DMS79 (cell line): ENCODE measurements around the gene LDHD.

Source experiments
- DNase-seq: peaks from one replicate; lab custom pipeline; 2025; lab: John Stamatoyannopoulos, UW

The LDHD gene

GRCh38 chr16:75079346-75079926 is 37.1 kb downstream of the LDHD start:
- no peak for DNase-seq

GRCh38 chr16:75078886-75079285 is 37.7 kb downstream of the LDHD start:
- DNase-seq = no peak

GRCh38 chr16:75075688-75076268 is 40.8 kb downstream of the LDHD start:
- peak; percentile 70 for DNase-seq

GRCh38 chr16:75074920-75075687 is 41.5 kb downstream of the LDHD start:
- peak; percentile 70 for DNase-seq

GRCh38 chr16:75074304-75074793 is 42.2 kb downstream of the LDHD start:
- DNase-seq = no peak

- no peak for DNase-seq
These were observed 42.9 kb downstream of the LDHD start for GRCh38 chr16:75073545-75074303.

- DNase-seq = no peak
These were observed 44.2 kb downstream of the LDHD start for GRCh38 chr16:75072239-75072947.

- no peak for DNase-seq
These were observed 45.0 kb downstream of the LDHD start for GRCh38 chr16:75071621-75072020.

- no peak for DNase-seq
These were observed 46.4 kb downstream of the LDHD start for GRCh38 chr16:75070012-75070841.

GRCh38 chr16:75068085-75069031 is 48.2 kb downstream of the LDHD start:
- no peak for DNase-seq

GRCh38 chr16:75066861-75067447 is 49.6 kb downstream of the LDHD start:
- DNase-seq = no peak

GRCh38 chr16:75065521-75066149 is 50.9 kb downstream of the LDHD start:
- no peak for DNase-seq

- no peak for DNase-seq
These were observed 51.5 kb downstream of the LDHD start for GRCh38 chr16:75065149-75065505.

- no peak for DNase-seq
These were observed 52.0 kb downstream of the LDHD start for GRCh38 chr16:75064403-75065148.

GRCh38 chr16:75063549-75064088 is 53.0 kb downstream of the LDHD start:
- DNase-seq = no peak

- DNase-seq = no peak
These were observed 53.6 kb downstream of the LDHD start for GRCh38 chr16:75062976-75063346.

- peak; percentile 49 for DNase-seq
These were observed 54.2 kb downstream of the LDHD start for GRCh38 chr16:75062135-75062975.
